Mesendoderm (in vitro differentiated cells): ENCODE results near the gene SPIB.
"Not testable (repeated sequence)": the region's sequence is repeated elsewhere in the genome, so short reads cannot be mapped to it uniquely, and the experiment has no call there.

Experiments used
- DNase-seq: peaks from one replicate; pipeline ENCODE4 v3.0.0; 2013
- H2AK5ac ChIP-seq: 2 replicates; pipeline ENCODE4 v1.6.1; 2013; ENCODE audit warnings: low read length, inconsistent platforms
- H2BK120ac ChIP-seq: 2 replicates; pipeline ENCODE4 v1.6.1; 2013; ENCODE audit warnings: low read depth, mild to moderate bottlenecking, low read length, moderate library complexity, mixed read lengths
- H2BK15ac ChIP-seq: replicated peaks from 2 replicates; pipeline ENCODE4 v1.6.1; 2013; ENCODE audit warnings: low read depth, mild to moderate bottlenecking, moderate library complexity
- H2BK5ac ChIP-seq: 2 replicates; pipeline ENCODE4 v1.6.1; 2013; ENCODE audit warnings: low read length, inconsistent platforms
- H3K18ac ChIP-seq: 2 replicates; pipeline ENCODE4 v1.6.1; 2013; ENCODE audit warnings: mild to moderate bottlenecking, low read length, mixed read lengths
- H3K23ac ChIP-seq: one replicate; pipeline ENCODE4 v1.6.1; 2013; ENCODE audit warnings: low read length
- H3K27ac ChIP-seq: 2 replicates; pipeline ENCODE4 v1.5.1; 2013; ENCODE audit warnings: low read depth, mild to moderate bottlenecking, inconsistent platforms, low read length, moderate library complexity
- H3K27me3 ChIP-seq: 2 replicates; pipeline ENCODE4 v1.6.1; 2013; ENCODE audit warnings: low read length, control low read depth, mild to moderate bottlenecking, inconsistent platforms; ENCODE audit not compliant: insufficient read depth, poor library complexity
- H3K36me3 ChIP-seq: 2 replicates; pipeline ENCODE4 v1.6.1; 2013; ENCODE audit warnings: low read length, inconsistent platforms; ENCODE audit not compliant: control insufficient read depth, insufficient read depth
- H3K4ac ChIP-seq: one replicate; pipeline ENCODE4 v1.6.1; 2013; ENCODE audit warnings: low read depth, mild to moderate bottlenecking, low read length, moderate library complexity
- H3K4me1 ChIP-seq: 2 replicates; pipeline ENCODE4 v1.6.1; 2013; ENCODE audit warnings: low read depth, low read length, inconsistent platforms; ENCODE audit not compliant: control insufficient read depth
- H3K4me2 ChIP-seq: 2 replicates; pipeline ENCODE4 v1.6.1; 2013; ENCODE audit warnings: low read length
- H3K4me3 ChIP-seq: 2 replicates; pipeline ENCODE4 v1.5.1; 2013; ENCODE audit warnings: mild to moderate bottlenecking, low read length
- H3K56ac ChIP-seq: one replicate; pipeline ENCODE4 v1.6.1; 2013; ENCODE audit warnings: low read length
- H3K79me1 ChIP-seq: 2 replicates; pipeline ENCODE4 v1.6.1; 2013; ENCODE audit warnings: low read length, inconsistent platforms
- H3K79me2 ChIP-seq: 2 replicates; pipeline ENCODE4 v1.6.1; 2013; ENCODE audit warnings: mild to moderate bottlenecking, low read length; ENCODE audit not compliant: control insufficient read depth, insufficient read depth
- H3K9ac ChIP-seq: 2 replicates; pipeline ENCODE4 v1.6.1; 2013; ENCODE audit warnings: low read length, inconsistent platforms
- H4K5ac ChIP-seq: one replicate; pipeline ENCODE4 v1.6.1; 2013; ENCODE audit warnings: low read length
- H4K8ac ChIP-seq: one replicate; pipeline ENCODE4 v1.6.1; 2013; ENCODE audit warnings: low read depth, mild to moderate bottlenecking, control low read depth, low read length, moderate library complexity
- WGBS: extraction: QIAGEN DNeasy Blood & Tissue Kit; methylation state at CpG from one replicate; pipeline ENCODE4 v1.1.7; 2013; ENCODE audit warnings: low lambda C conversion rate, missing lambda C conversion rate; ENCODE audit not compliant: insufficient coverage; ENCODE audit errors: extremely low coverage; 5-methylcytosine and 5-hydroxymethylcytosine counted together

The SPIB gene

GRCh38 chr19:50387176-50387867, 31.4 kb upstream of the SPIB start:
- Histone ChIP-seq H2BK15ac (no peak overlapping the region), H3K27ac (no peak overlapping the region), H3K36me3 (peaks cover 2% of the 10 kb centered on the region), H3K56ac (no peak overlapping the region), H3K27me3 (no peaks in the 10 kb centered on the region), H3K18ac (no peak overlapping the region), H2AK5ac (no peak overlapping the region), H3K79me2 (peaks cover 32% of the 10 kb centered on the region), H3K4me1 (peaks cover 2% of the 10 kb centered on the region), H4K8ac (no peak overlapping the region), H3K4me2 (no peak overlapping the region), H3K23ac (no peak overlapping the region), H3K79me1 (peaks cover 15% of the 10 kb centered on the region), H3K9ac (no peak overlapping the region), H3K4me3 (no peak overlapping the region), H3K4ac (no peak overlapping the region), H2BK120ac (no peak overlapping the region), H2BK5ac (no peak overlapping the region), H4K5ac (no peak overlapping the region)
- WGBS: no CpG with 5 or more reads among the region's 21 CpGs
- no peak for DNase-seq

GRCh38 chr19:50387868-50388245, 30.9 kb upstream of the SPIB start:
- H3K79me1 ChIP-seq: peaks cover 15% of the 10 kb centered on the region
- H2BK15ac ChIP-seq: no peak overlapping the region
- no peak for DNase-seq
- WGBS: no CpG with 5 or more reads among the region's 8 CpGs
- H2BK5ac ChIP-seq: no peak overlapping the region
- H3K4me3 ChIP-seq: no peak overlapping the region
- H3K4me1 ChIP-seq: peaks cover 2% of the 10 kb centered on the region
- H3K18ac ChIP-seq: no peak overlapping the region
- H3K23ac ChIP-seq: no peak overlapping the region
- H3K27ac ChIP-seq: no peak overlapping the region
- peaks cover 32% of the 10 kb centered on the region for H3K79me2 ChIP-seq
- no peak overlapping the region for H4K8ac ChIP-seq
- H3K9ac ChIP-seq: no peak overlapping the region
- no peak overlapping the region for H4K5ac ChIP-seq
- H3K56ac ChIP-seq: no peak overlapping the region
- H2AK5ac ChIP-seq: no peak overlapping the region
- no peak overlapping the region for H2BK120ac ChIP-seq
- peaks cover 2% of the 10 kb centered on the region for H3K36me3 ChIP-seq
- no peak overlapping the region for H3K4me2 ChIP-seq
- no peak overlapping the region for H3K4ac ChIP-seq
- no peaks in the 10 kb centered on the region for H3K27me3 ChIP-seq

GRCh38 chr19:50390295-50390694, 28.4 kb upstream of the SPIB start:
- H2AK5ac ChIP-seq, H3K4me1 ChIP-seq, H2BK15ac ChIP-seq, DNase-seq, H3K56ac ChIP-seq, H3K9ac ChIP-seq, H3K23ac ChIP-seq, H3K4me2 ChIP-seq, H2BK5ac ChIP-seq, H3K4me3 ChIP-seq, H3K36me3 ChIP-seq, H4K5ac ChIP-seq, H3K27ac ChIP-seq, H3K27me3 ChIP-seq, H2BK120ac ChIP-seq, H3K4ac ChIP-seq, H3K18ac ChIP-seq, H4K8ac ChIP-seq: not testable (repeated sequence)
- no CpG with 5 or more reads among the region's 3 CpGs for WGBS
- Histone ChIP-seq H3K79me1 (peaks cover 12% of the 10 kb centered on the region), H3K79me2 (peaks cover 28% of the 10 kb centered on the region)

- not testable (repeated sequence) for H3K36me3 ChIP-seq, H3K23ac ChIP-seq, H2BK5ac ChIP-seq, H4K5ac ChIP-seq, H3K56ac ChIP-seq, H3K4me2 ChIP-seq, H4K8ac ChIP-seq, H3K4me1 ChIP-seq, H3K9ac ChIP-seq, H3K18ac ChIP-seq, H2BK120ac ChIP-seq, H3K4ac ChIP-seq, H3K4me3 ChIP-seq, H3K27ac ChIP-seq, DNase-seq, H2BK15ac ChIP-seq, H3K27me3 ChIP-seq, H2AK5ac ChIP-seq
- Histone ChIP-seq H3K79me1 (peaks cover 12% of the 10 kb centered on the region), H3K79me2 (peaks cover 23% of the 10 kb centered on the region)
- WGBS: no CpG with 5 or more reads among the region's 23 CpGs
Observed at GRCh38 chr19:50390952-50391351, 27.8 kb upstream of the SPIB start.

GRCh38 chr19:50392759-50393158, 26.0 kb upstream of the SPIB start:
- H4K8ac ChIP-seq: no peak overlapping the region
- H3K4me3 ChIP-seq: no peak overlapping the region
- H3K4me2 ChIP-seq: no peak overlapping the region
- no CpG with 5 or more reads among the region's 5 CpGs for WGBS
- no peak overlapping the region for H2BK120ac ChIP-seq
- DNase-seq: no peak
- peaks cover 12% of the 10 kb centered on the region for H3K79me2 ChIP-seq
- H2AK5ac ChIP-seq: no peak overlapping the region
- no peaks in the 10 kb centered on the region for H3K27me3 ChIP-seq
- no peak overlapping the region for H4K5ac ChIP-seq
- no peak overlapping the region for H3K18ac ChIP-seq
- no peak overlapping the region for H3K56ac ChIP-seq
- no peak overlapping the region for H2BK15ac ChIP-seq
- peaks cover 5% of the 10 kb centered on the region for H3K79me1 ChIP-seq
- H3K9ac ChIP-seq: no peak overlapping the region
- no peaks in the 10 kb centered on the region for H3K4me1 ChIP-seq
- H3K27ac ChIP-seq: no peak overlapping the region
- peaks cover 1% of the 10 kb centered on the region for H3K36me3 ChIP-seq
- no peak overlapping the region for H3K4ac ChIP-seq
- no peak overlapping the region for H2BK5ac ChIP-seq
- H3K23ac ChIP-seq: no peak overlapping the region

GRCh38 chr19:50393589-50393988, 25.1 kb upstream of the SPIB start:
- Histone ChIP-seq H4K8ac (no peak overlapping the region), H3K4me1 (no peaks in the 10 kb centered on the region), H2BK15ac (no peak overlapping the region), H2BK120ac (no peak overlapping the region), H3K79me2 (peaks cover 10% of the 10 kb centered on the region), H3K36me3 (peaks cover 1% of the 10 kb centered on the region), H3K18ac (no peak overlapping the region), H3K79me1 (peaks cover 5% of the 10 kb centered on the region), H4K5ac (no peak overlapping the region), H3K23ac (no peak overlapping the region), H3K4ac (no peak overlapping the region), H3K56ac (no peak overlapping the region), H3K27ac (no peak overlapping the region), H3K9ac (no peak overlapping the region), H3K4me2 (no peak overlapping the region), H3K4me3 (no peak overlapping the region), H3K27me3 (no peaks in the 10 kb centered on the region), H2AK5ac (no peak overlapping the region), H2BK5ac (no peak overlapping the region)
- DNase-seq: no peak
- WGBS: no CpG with 5 or more reads among the region's 4 CpGs
